HepG2 (cell line): ENCODE results near the gene CES1. TPM values are rescaled to one million over a fixed set of nuclear protein-coding genes. Genes with fewer than 3 reads are reported as not detected.

Source experiments
- ATAC-seq: fragments of 200-7000 bp; cut with Tn5 transposase; 3 replicates; pipeline ENCODE4 v1.9.1; 2020; ENCODE audit warnings: mild to moderate bottlenecking, moderate library complexity
- BruUV-seq: library from RNA; stranded (reverse); fragments of 400-500 nt; replicated peaks from 2 replicates; lab custom pipeline; 2021; lab: Mats Ljungman, UMichigan
- CTCF ChIA-PET: fragments of 300-600 bp; formaldehyde crosslinking; extraction: SDS; loops from one replicate; lab custom pipeline; 2021; ENCODE audit warnings: low total read pairs, inconsistent platforms, low intra/inter-chr PET ratio; lab: Yijun Ruan, JAX
- POLR2A ChIA-PET: fragments of 350-600 bp; sonication (Branson Sonifier 250); formaldehyde crosslinking; loops from one replicate; lab custom pipeline; 2020; ENCODE audit warnings: antibody characterized with exemption, inconsistent platforms; lab: Yijun Ruan, JAX
- DNase-seq: peaks from one replicate; pipeline ENCODE4 v3.0.0-alpha.2; 2015; ENCODE audit warnings: low spot score
- FAIRE-seq: peaks from 3 replicates; lab custom pipeline; 2011; peaks lifted over from hg19 to GRCh38; lab: Jason Lieb, UNC
- H2AFZ ChIP-seq: one replicate; pipeline ENCODE4 v1.6.1; 2011; ENCODE audit warnings: low read length, inconsistent platforms
- H3K27ac ChIP-seq: fragments of 300-600 bp; 3 replicates; pipeline ENCODE4 v1.8.0; 2011; ENCODE audit warnings: mixed run types, mild to moderate bottlenecking, mixed read lengths, low read length, inconsistent platforms; ENCODE audit not compliant: insufficient read depth; ENCODE audit errors: extremely low read length
- H3K27me3 ChIP-seq, 2 experiments: fragments of 200-600 bp in 1 of 2; 2 replicates in 1 of 2; 3 replicates in 1 of 2; pipeline versions ENCODE4 v1.6.0 to v1.8.0; 2011; ENCODE audit warnings: low read length in 2 of 2, mild to moderate bottlenecking in 2 of 2, moderate library complexity in 2 of 2, inconsistent platforms in 1 of 2; ENCODE audit not compliant: insufficient read depth in 2 of 2, control insufficient read depth in 1 of 2
- H3K36me3 ChIP-seq, 2 experiments: fragments of 200-600 bp in 1 of 2; replicated peaks in 1 of 2; 2 replicates in 1 of 2; 3 replicates in 1 of 2; pipeline versions ENCODE4 v1.5.1 to v1.8.0; 2011; ENCODE audit warnings: low read length in 2 of 2, inconsistent platforms in 1 of 2; ENCODE audit not compliant: insufficient read depth in 2 of 2, control insufficient read depth in 1 of 2
- H3K4me1 ChIP-seq: 2 replicates; pipeline ENCODE4 v1.5.1; 2012; ENCODE audit warnings: low read length, inconsistent platforms; ENCODE audit not compliant: insufficient read depth
- H3K4me2 ChIP-seq: 2 replicates; pipeline ENCODE4 v1.6.0; 2011; ENCODE audit warnings: low read depth, low read length, inconsistent platforms
- H3K4me3 ChIP-seq, 3 experiments: fragments of 200-600 bp in 1 of 3; sonication (generic), shearing (Covaris generic) in 1 of 3; replicated peaks in 1 of 3; 2 replicates each; pipeline ENCODE4 v1.5.1; 2011 to 2016; ENCODE audit warnings: low read length in 3 of 3, inconsistent platforms in 2 of 3, low read depth in 2 of 3, mild to moderate bottlenecking in 2 of 3, control low read depth in 1 of 3, mixed read lengths in 1 of 3; ENCODE audit not compliant: insufficient read depth in 1 of 3
- H3K79me2 ChIP-seq: one replicate; pipeline ENCODE4 v1.6.1; 2011; ENCODE audit warnings: low read length, inconsistent platforms; ENCODE audit not compliant: insufficient read depth
- H3K9ac ChIP-seq: 2 replicates; pipeline ENCODE4 v1.6.0; 2011; ENCODE audit warnings: mild to moderate bottlenecking, low read depth, low read length, inconsistent platforms; ENCODE audit not compliant: insufficient read depth
- H3K9me3 ChIP-seq: 2 replicates; pipeline ENCODE4 v1.5.1; 2012; ENCODE audit warnings: mild to moderate bottlenecking, low read length
- H4K20me1 ChIP-seq: 2 replicates; pipeline ENCODE4 v1.6.0; 2011; ENCODE audit warnings: inconsistent platforms, mild to moderate bottlenecking, low read length, moderate library complexity; ENCODE audit not compliant: insufficient read depth
- FOXA3 ChIP-seq: IDR thresholded peaks from 2 replicates; pipeline ENCODE4 v1.6.1; 2016; ENCODE audit warnings: missing genetic modification reagents, missing compliant biosample characterization
- HNRNPK ChIP-seq: fragments of 200-400 bp; formaldehyde crosslinking; IDR thresholded peaks from 2 replicates; pipeline ENCODE4 v1.6.1; 2018; ENCODE audit warnings: low read length, low read depth, moderate library complexity, mild to moderate bottlenecking; ENCODE audit not compliant: poor library complexity, severe bottlenecking
- LCORL ChIP-seq, 2 experiments: fragments of 450-650 bp in 1 of 2; sonication (generic) in 1 of 2; formaldehyde crosslinking in 1 of 2; IDR thresholded peaks; 2 replicates each; pipeline versions ENCODE4 v1.5.0 to v1.6.1; 2017 to 2020; ENCODE audit warnings: antibody characterized with exemption in 1 of 2, missing genetic modification reagents in 1 of 2
- NCOA2 ChIP-seq: sonication (generic); formaldehyde crosslinking; IDR thresholded peaks from 2 replicates; pipeline ENCODE4 v1.8.0; 2022; ENCODE audit warnings: inconsistent platforms
- REPIN1 ChIP-seq: sonication (generic); formaldehyde crosslinking; IDR thresholded peaks from 2 replicates; pipeline ENCODE4 v1.8.0; 2022; ENCODE audit warnings: missing genetic modification reagents, low read depth, mild to moderate bottlenecking, borderline replicate concordance
- ZC3H4 ChIP-seq: sonication (generic); formaldehyde crosslinking; IDR thresholded peaks from 2 replicates; pipeline ENCODE4 v1.4.0; 2020; ENCODE audit warnings: missing genetic modification reagents, borderline replicate concordance
- ZNF343 ChIP-seq: sonication (generic); formaldehyde crosslinking; IDR thresholded peaks from 2 replicates; pipeline ENCODE4 v1.4.0; 2020; ENCODE audit warnings: mild to moderate bottlenecking, missing genetic modification reagents
- ZNF558 ChIP-seq: sonication (generic); formaldehyde crosslinking; IDR thresholded peaks from 2 replicates; pipeline ENCODE4 v1.9.0; 2022; ENCODE audit warnings: mild to moderate bottlenecking, missing genetic modification reagents, borderline replicate concordance
- whole genome bisulfite sequencing: methylation state at CpG from one replicate; pipeline ENCODE4 v1.1.6; 2017; ENCODE audit warnings: low lambda C conversion rate; 5-methylcytosine and 5-hydroxymethylcytosine counted together
- in situ Hi-C: cut with HindIII; loops from 2 replicates; pipeline ENCODE4 v1.10.0; 2017; ENCODE audit warnings: low pct_unique_long_range_greater_than_20kb; ENCODE audit not compliant: extremely low pct_ligation_motif_present
- intact Hi-C: fragments of 100-400 bp; cut with micrococcal nuclease; formaldehyde crosslinking; loops from one replicate; pipeline ENCODE4 v1.10.0; 2022; ENCODE audit not compliant: unreplicated experiment
- polyA plus RNA-seq, 8 experiments: library from polyadenylated mRNA; depleted of rRNA in 3 of 8; stranded (reverse) in 7 of 8; unstranded in 1 of 8; fragments of >200 nt; fragmentation: Illumina TruSeq in 4 of 8; extraction: Trizol in 4 of 8; gene quantifications; 2 replicates each; pipeline versions ENCODE4 v1.2.1 to v1.2.3, GENCODE V29; 2011 to 2016; ENCODE audit warnings: low read depth in 4 of 8, missing spikeins in 1 of 8, mixed read lengths in 1 of 8; ENCODE audit not compliant: insufficient read depth in 1 of 8
- total RNA-seq, 5 experiments: library from RNA; depleted of rRNA; stranded (reverse); fragments of >200 nt; fragmentation: Illumina TruSeq; extraction: Trizol; gene quantifications; 2 replicates each; pipeline ENCODE4 v1.2.3, GENCODE V29; 2016; ENCODE audit warnings: low read depth in 1 of 5

Gene CES1
- total and polyA plus RNA-seq, 2 of the 13 experiments (the other 11 are each of a cell fraction or from before 2014, with no cell fraction given) = 136 to 198 TPM

- TF ChIP-seq LCORL (IDR thresholded peaks at IDR 0.05) = no peak
- TF ChIP-seq LCORL (CRISPR knock-in tag; IDR thresholded peaks at IDR 0.05) = 0 out of 2 replicates have a peak, but pooled peaks have one; percentile 15
- TF ChIP-seq NCOA2 (CRISPR knock-in tag) = no peak
- TF ChIP-seq FOXA3 = peak; percentile 35; the same call in 1 of the 2 replicates
Observed at GRCh38 chr16:55871411-55872038, 38.6 kb upstream of the CES1 start (continued).

GRCh38 chr16:55868980-55869379 is 36.1 kb upstream of the CES1 start:
- in situ Hi-C loops = no loop called here
- no TSS peak for BruUV-seq
- intact Hi-C loops = no loop called here
- Histone ChIP-seq H3K27ac (no peak overlapping the region), H2AFZ (no peak overlapping the region), H3K9ac (no peak overlapping the region), H3K4me2 (no peak overlapping the region), H3K4me3 (no peak overlapping the region), H4K20me1 (no peaks in the 10 kb centered on the region), H3K9me3 (no peaks in the 10 kb centered on the region), H3K4me1 (peaks cover 16% of the 10 kb centered on the region), H3K36me3 (no peaks in the 10 kb centered on the region), H3K27me3 (peaks cover 0 to 2% of the 10 kb centered on the region in 2 experiments; a peak in 1 of 5 replicates), H3K79me2 (no peaks in the 10 kb centered on the region)
- ChIA-PET CTCF (no interaction called here), POLR2A (no interaction called here)
- 37% methylated on average over 7 of the region's 7 CpGs for WGBS
- TF ChIP-seq ZNF343 (CRISPR knock-in tag) (no peak), REPIN1 (CRISPR knock-in tag) (no peak), ZNF558 (CRISPR knock-in tag) (no peak), ZC3H4 (CRISPR knock-in tag) (no peak), HNRNPK (no peak)
- no peak for ATAC-seq
- DNase-seq = no peak
- FAIRE-seq = no peak
